Esophagus squamous epithelium (tissue), 4 donors: Measurements from ENCODE around the gene ERAL1.

Experiments used
- POLR2A ChIP-seq, 4 donors: fragments of 450-650 bp; IDR thresholded peaks; one replicate each; pipeline ENCODE4 v1.6.1; 2017; ENCODE audit warnings: antibody characterized with exemption in 4 of 4, mild to moderate bottlenecking in 4 of 4, moderate library complexity in 3 of 4
- TF ChIP-seq, protein P1 (sequence below), 6 experiments: fragments of 450-650 bp in 4 of 6; fragments of 200-600 bp in 2 of 6; sonication (generic) in 2 of 6; IDR thresholded peaks; one replicate each; pipeline ENCODE4 v1.5.1; 2016 to 2019; ENCODE audit warnings: antibody characterized with exemption in 6 of 6, mild to moderate bottlenecking in 4 of 6, moderate library complexity in 4 of 6

DNA sequence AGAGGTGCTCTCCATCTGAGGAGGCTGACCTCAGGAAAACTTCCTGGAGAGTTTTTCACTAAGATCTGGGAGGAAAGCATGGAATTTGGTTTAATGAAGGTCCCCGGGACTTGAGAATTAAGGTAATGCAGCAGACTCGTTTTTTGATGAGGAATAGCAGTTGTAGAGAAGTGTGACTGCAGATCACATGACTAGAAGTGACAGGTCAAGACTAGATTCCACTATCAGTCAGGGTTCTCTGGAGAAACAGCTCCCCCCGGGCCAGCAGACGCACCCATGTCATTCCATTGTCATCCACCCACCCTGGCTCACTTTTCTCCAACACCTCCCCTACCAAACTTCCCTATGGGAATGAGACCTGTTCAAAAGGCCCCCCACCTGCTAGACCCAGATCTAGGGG, 50.0 kb downstream of the ERAL1 start:
- TF ChIP-seq, protein P1, sequence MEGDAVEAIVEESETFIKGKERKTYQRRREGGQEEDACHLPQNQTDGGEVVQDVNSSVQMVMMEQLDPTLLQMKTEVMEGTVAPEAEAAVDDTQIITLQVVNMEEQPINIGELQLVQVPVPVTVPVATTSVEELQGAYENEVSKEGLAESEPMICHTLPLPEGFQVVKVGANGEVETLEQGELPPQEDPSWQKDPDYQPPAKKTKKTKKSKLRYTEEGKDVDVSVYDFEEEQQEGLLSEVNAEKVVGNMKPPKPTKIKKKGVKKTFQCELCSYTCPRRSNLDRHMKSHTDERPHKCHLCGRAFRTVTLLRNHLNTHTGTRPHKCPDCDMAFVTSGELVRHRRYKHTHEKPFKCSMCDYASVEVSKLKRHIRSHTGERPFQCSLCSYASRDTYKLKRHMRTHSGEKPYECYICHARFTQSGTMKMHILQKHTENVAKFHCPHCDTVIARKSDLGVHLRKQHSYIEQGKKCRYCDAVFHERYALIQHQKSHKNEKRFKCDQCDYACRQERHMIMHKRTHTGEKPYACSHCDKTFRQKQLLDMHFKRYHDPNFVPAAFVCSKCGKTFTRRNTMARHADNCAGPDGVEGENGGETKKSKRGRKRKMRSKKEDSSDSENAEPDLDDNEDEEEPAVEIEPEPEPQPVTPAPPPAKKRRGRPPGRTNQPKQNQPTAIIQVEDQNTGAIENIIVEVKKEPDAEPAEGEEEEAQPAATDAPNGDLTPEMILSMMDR (IDR thresholded peaks at IDR 0.05), result no peak
- no peak for TF ChIP-seq POLR2A (IDR thresholded peaks at IDR 0.05)
